ENCODE measurements around the gene GPA33. TPM values are rescaled to one million over a fixed set of nuclear protein-coding genes. Genes with fewer than 3 reads are reported as not detected.

The GPA33 gene
- polyA plus RNA-seq, 1 donor from 2014 or later = 0.14 TPM

DNA sequence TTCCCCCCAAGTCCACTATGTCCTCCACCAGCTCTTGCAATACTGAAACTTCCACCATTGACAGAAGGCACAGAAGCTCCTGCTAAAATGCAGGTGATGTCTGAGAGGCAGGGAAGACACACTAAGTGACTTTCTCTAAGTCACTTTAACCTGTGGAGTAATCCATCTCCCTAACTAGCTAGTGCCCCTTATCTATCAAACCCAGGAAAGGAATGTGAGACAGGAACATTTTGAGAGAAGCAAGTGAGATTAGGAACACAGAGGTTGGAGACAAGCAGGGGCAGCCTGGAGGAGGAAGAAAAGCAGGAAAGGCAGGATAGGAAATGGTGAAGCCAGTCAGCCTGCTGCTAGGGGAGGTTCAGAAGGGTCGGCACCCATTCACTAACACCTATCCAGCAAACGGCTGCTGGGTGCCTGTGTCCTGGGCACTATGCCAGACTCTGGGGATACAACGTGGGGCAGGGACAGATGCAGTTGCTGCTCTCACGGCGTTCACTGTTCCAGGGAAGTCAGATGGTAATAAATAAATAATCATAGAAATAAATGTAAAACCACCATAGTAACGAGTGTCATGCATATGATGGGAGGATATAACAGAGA lies 7.0 kb downstream of the GPA33 start:
- H2AFZ ChIP-seq (ENCODE audit: low read depth, low read length) = no peak overlapping the region
- TF ChIP-seq SMC3 (conservative IDR thresholded peaks at IDR 0.05; ENCODE audit: poor library complexity) (no peak), EP300 (conservative IDR thresholded peaks at IDR 0.05; ENCODE audit: poor library complexity, severe bottlenecking) (no peak), EZH2 (IDR thresholded peaks at IDR 0.05; ENCODE audit: borderline replicate concordance, insufficient read depth, low read length, poor library complexity, severe bottlenecking) (no peak), POLR2AphosphoS5 (IDR thresholded peaks at IDR 0.05) (no peak), MXI1 (conservative IDR thresholded peaks at IDR 0.05; ENCODE audit: poor library complexity, severe bottlenecking) (no peak), TAF1 (IDR thresholded peaks at IDR 0.05; ENCODE audit: low read depth) (no peak)
- TF ChIP-seq, protein P1, sequence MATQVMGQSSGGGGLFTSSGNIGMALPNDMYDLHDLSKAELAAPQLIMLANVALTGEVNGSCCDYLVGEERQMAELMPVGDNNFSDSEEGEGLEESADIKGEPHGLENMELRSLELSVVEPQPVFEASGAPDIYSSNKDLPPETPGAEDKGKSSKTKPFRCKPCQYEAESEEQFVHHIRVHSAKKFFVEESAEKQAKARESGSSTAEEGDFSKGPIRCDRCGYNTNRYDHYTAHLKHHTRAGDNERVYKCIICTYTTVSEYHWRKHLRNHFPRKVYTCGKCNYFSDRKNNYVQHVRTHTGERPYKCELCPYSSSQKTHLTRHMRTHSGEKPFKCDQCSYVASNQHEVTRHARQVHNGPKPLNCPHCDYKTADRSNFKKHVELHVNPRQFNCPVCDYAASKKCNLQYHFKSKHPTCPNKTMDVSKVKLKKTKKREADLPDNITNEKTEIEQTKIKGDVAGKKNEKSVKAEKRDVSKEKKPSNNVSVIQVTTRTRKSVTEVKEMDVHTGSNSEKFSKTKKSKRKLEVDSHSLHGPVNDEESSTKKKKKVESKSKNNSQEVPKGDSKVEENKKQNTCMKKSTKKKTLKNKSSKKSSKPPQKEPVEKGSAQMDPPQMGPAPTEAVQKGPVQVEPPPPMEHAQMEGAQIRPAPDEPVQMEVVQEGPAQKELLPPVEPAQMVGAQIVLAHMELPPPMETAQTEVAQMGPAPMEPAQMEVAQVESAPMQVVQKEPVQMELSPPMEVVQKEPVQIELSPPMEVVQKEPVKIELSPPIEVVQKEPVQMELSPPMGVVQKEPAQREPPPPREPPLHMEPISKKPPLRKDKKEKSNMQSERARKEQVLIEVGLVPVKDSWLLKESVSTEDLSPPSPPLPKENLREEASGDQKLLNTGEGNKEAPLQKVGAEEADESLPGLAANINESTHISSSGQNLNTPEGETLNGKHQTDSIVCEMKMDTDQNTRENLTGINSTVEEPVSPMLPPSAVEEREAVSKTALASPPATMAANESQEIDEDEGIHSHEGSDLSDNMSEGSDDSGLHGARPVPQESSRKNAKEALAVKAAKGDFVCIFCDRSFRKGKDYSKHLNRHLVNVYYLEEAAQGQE (IDR thresholded peaks at IDR 0.05; ENCODE audit: borderline replicate concordance) = no peak
- no peaks in the 10 kb centered on the region for H3K9me2 ChIP-seq (ENCODE audit: insufficient read depth, low read length)
- H3K9me3 ChIP-seq (ENCODE audit: low read length) = no peaks in the 10 kb centered on the region
- no peaks in the 10 kb centered on the region for H3K36me3 ChIP-seq (ENCODE audit: insufficient read depth, low read length)
- no peaks in the 10 kb centered on the region for H3F3A ChIP-seq (ENCODE audit: insufficient read depth, low read length, poor library complexity, severe bottlenecking)
- no peak overlapping the region for H3K9ac ChIP-seq (ENCODE audit: low read length)
- no peaks in the 10 kb centered on the region for H4K20me1 ChIP-seq (ENCODE audit: insufficient read depth)
- no peaks in the 10 kb centered on the region for H3K27me3 ChIP-seq (ENCODE audit: insufficient read depth, low read depth, low read length)
- no peak overlapping the region for H3K4me3 ChIP-seq (ENCODE audit: low read length)
- H3K79me2 ChIP-seq (replicated peaks; ENCODE audit: insufficient read depth, low read length) = no peaks in the 10 kb centered on the region
- H3K4me2 ChIP-seq (ENCODE audit: low read length) = no peak overlapping the region
- no peak overlapping the region for H3K27ac ChIP-seq (ENCODE audit: low read length)

- no peak overlapping the region for H2AFZ ChIP-seq (ENCODE audit: low read depth, low read length)
- H3K36me3 ChIP-seq (ENCODE audit: insufficient read depth, low read length) = no peaks in the 10 kb centered on the region
- no peak overlapping the region for H3K4me2 ChIP-seq (ENCODE audit: low read length)
Measured at GRCh38 chr1:167082511-167083027, 7.6 kb downstream of the GPA33 start.

More at GRCh38 chr1:167082511-167083027, 7.6 kb downstream of the GPA33 start:
- no peaks in the 10 kb centered on the region for H3K79me2 ChIP-seq (replicated peaks; ENCODE audit: insufficient read depth, low read length)
- H3K9me3 ChIP-seq (ENCODE audit: low read length) = no peaks in the 10 kb centered on the region
- H3K9ac ChIP-seq (ENCODE audit: low read length) = no peak overlapping the region
- no peak overlapping the region for H3K4me3 ChIP-seq (ENCODE audit: low read length)
- H3F3A ChIP-seq (ENCODE audit: insufficient read depth, low read length, poor library complexity, severe bottlenecking) = no peaks in the 10 kb centered on the region
- no peaks in the 10 kb centered on the region for H3K27me3 ChIP-seq (ENCODE audit: insufficient read depth, low read depth, low read length)
- H3K27ac ChIP-seq (ENCODE audit: low read length) = no peak overlapping the region
- H4K20me1 ChIP-seq (ENCODE audit: insufficient read depth) = no peaks in the 10 kb centered on the region
- TF ChIP-seq, protein P1 (IDR thresholded peaks at IDR 0.05; ENCODE audit: borderline replicate concordance) = no peak
- TF ChIP-seq RAD21 (conservative IDR thresholded peaks at IDR 0.05) = no peak
- TF ChIP-seq EP300 (conservative IDR thresholded peaks at IDR 0.05; ENCODE audit: poor library complexity, severe bottlenecking) = no peak
- no peak for TF ChIP-seq MXI1 (conservative IDR thresholded peaks at IDR 0.05; ENCODE audit: poor library complexity, severe bottlenecking)
- no peak for TF ChIP-seq EZH2 (IDR thresholded peaks at IDR 0.05; ENCODE audit: borderline replicate concordance, insufficient read depth, low read length, poor library complexity, severe bottlenecking)
- no peak for TF ChIP-seq POLR2AphosphoS5 (IDR thresholded peaks at IDR 0.05)
- no peak for TF ChIP-seq TAF1 (IDR thresholded peaks at IDR 0.05; ENCODE audit: low read depth)
- TF ChIP-seq SMC3 (conservative IDR thresholded peaks at IDR 0.05; ENCODE audit: poor library complexity) = no peak
- TF ChIP-seq, protein P2, sequence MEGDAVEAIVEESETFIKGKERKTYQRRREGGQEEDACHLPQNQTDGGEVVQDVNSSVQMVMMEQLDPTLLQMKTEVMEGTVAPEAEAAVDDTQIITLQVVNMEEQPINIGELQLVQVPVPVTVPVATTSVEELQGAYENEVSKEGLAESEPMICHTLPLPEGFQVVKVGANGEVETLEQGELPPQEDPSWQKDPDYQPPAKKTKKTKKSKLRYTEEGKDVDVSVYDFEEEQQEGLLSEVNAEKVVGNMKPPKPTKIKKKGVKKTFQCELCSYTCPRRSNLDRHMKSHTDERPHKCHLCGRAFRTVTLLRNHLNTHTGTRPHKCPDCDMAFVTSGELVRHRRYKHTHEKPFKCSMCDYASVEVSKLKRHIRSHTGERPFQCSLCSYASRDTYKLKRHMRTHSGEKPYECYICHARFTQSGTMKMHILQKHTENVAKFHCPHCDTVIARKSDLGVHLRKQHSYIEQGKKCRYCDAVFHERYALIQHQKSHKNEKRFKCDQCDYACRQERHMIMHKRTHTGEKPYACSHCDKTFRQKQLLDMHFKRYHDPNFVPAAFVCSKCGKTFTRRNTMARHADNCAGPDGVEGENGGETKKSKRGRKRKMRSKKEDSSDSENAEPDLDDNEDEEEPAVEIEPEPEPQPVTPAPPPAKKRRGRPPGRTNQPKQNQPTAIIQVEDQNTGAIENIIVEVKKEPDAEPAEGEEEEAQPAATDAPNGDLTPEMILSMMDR (IDR thresholded peaks at IDR 0.05; ENCODE audit: poor library complexity, severe bottlenecking) = no peak
- no peaks in the 10 kb centered on the region for H3K9me2 ChIP-seq (ENCODE audit: insufficient read depth, low read length)

All from neural cell (in vitro differentiated cells).